SK-N-MC (cell line): ENCODE measurements around the gene SRSF12.

ENCODE experiments used
- DNase-seq: peaks from one replicate; pipeline ENCODE4 v3.0.0-alpha.2; 2011; ENCODE audit warnings: low read depth, low spot score
- H3K27ac ChIP-seq: fragments of 200-600 bp; sonication (generic); 2 replicates; pipeline ENCODE4 v1.5.1; 2016; ENCODE audit warnings: mixed run types
- H3K36me3 ChIP-seq: fragments of 200-600 bp; sonication (generic); 2 replicates; pipeline ENCODE4 v1.6.1; 2017; ENCODE audit warnings: antibody characterized with exemption, low read length, mixed read lengths; ENCODE audit not compliant: insufficient read depth
- H3K4me3 ChIP-seq: fragments of 200-600 bp; sonication (generic); 2 replicates; pipeline ENCODE4 v1.5.1; 2016
- H3K9ac ChIP-seq: fragments of 200-600 bp; sonication (generic); 2 replicates; pipeline ENCODE4 v1.8.0; 2017; ENCODE audit warnings: mixed run types, mixed read lengths; ENCODE audit not compliant: insufficient read length
- H3K9me3 ChIP-seq: fragments of 200-600 bp; sonication (generic); 2 replicates; pipeline ENCODE4 v1.6.1; 2017; ENCODE audit warnings: low read depth, mild to moderate bottlenecking, antibody characterized with exemption, low read length, moderate library complexity, mixed read lengths
- EZH2 ChIP-seq: fragments of 200-600 bp; sonication (generic); IDR thresholded peaks from one replicate; pipeline ENCODE4 v1.6.1; 2017; ENCODE audit warnings: antibody characterized with exemption
- FOXP2 ChIP-seq: optimal IDR thresholded peaks from 2 replicates; pipeline ENCODE3; 2011; ENCODE audit warnings: mild to moderate bottlenecking, moderate library complexity; ENCODE audit not compliant: insufficient read depth; ENCODE audit errors: extremely low read length, control extremely low read depth
- POLR2AphosphoS5 ChIP-seq: IDR thresholded peaks from 2 replicates; pipeline ENCODE4 v1.6.1; 2012; ENCODE audit warnings: mild to moderate bottlenecking, low read depth, low read length, borderline replicate concordance

SRSF12 gene

GRCh38 chr6:89116702-89117101 is 1.2 kb downstream of the SRSF12 start:
- H3K4me3 ChIP-seq, result peak overlapping the region; percentile 76
- no peak for DNase-seq
- no peak overlapping the region for H3K27ac ChIP-seq

DNA sequence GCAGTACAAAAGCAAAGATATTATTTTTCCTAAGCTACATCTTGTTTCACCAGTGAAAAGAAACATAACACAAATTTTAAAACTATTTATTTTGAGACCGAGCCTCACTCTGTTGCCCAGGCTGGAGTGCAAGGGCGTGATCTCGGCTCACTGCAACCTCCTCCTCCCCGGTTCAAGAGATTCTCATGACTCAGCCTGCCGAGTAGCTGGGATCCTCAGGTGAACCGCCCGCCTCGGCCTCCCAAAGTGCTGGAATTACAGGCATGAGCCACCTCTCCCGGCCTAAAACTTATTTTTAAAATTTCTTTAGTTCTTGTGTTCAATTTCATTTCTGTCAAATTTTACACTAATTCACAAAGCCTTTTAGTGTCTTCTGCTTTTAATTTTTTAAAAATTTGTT is 5.9 kb downstream of the SRSF12 start:
- H3K4me3 ChIP-seq, result no peak overlapping the region
- TF ChIP-seq FOXP2, result no peak
- TF ChIP-seq POLR2AphosphoS5, result no peak
- TF ChIP-seq EZH2, result no peak
- DNase-seq, result no peak
- H3K9ac ChIP-seq, result no peak overlapping the region
- H3K9me3 ChIP-seq, result no peaks in the 10 kb centered on the region
- no peaks in the 10 kb centered on the region for H3K36me3 ChIP-seq
- no peak overlapping the region for H3K27ac ChIP-seq

More at GRCh38 chr6:89116702-89117101, 1.2 kb downstream of the SRSF12 start:
- no peaks in the 10 kb centered on the region for H3K36me3 ChIP-seq
- peak overlapping the region; percentile 69 for H3K9ac ChIP-seq
- no peaks in the 10 kb centered on the region for H3K9me3 ChIP-seq
- TF ChIP-seq POLR2AphosphoS5, result no peak
- no peak for TF ChIP-seq EZH2
- no peak for TF ChIP-seq FOXP2

DNA sequence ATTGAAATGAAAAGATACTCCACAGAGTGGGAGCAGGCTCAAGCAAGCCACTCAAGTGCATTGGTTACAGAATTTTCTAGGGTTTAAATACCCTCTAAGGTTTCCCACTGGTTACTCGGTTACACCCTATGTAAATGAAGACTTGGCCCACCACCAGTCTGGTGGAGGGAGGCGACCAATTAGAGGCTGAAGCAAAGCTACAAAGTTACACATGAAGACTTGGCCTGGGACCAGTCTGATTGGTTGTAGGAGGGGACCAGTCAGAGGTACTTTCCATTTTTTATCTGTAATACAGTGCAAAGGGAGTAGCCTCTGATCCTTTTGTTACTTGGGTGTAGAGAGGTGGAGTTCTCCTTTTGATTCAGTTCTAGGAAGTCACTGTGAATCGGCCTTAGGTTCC is 7.6 kb downstream of the SRSF12 start:
- Histone ChIP-seq H3K9me3 (no peaks in the 10 kb centered on the region), H3K9ac (no peak overlapping the region), H3K27ac (no peak overlapping the region), H3K36me3 (peaks cover 4% of the 10 kb centered on the region), H3K4me3 (no peak overlapping the region)
- TF ChIP-seq FOXP2 (no peak), POLR2AphosphoS5 (no peak), EZH2 (no peak)
- no peak for DNase-seq

DNA sequence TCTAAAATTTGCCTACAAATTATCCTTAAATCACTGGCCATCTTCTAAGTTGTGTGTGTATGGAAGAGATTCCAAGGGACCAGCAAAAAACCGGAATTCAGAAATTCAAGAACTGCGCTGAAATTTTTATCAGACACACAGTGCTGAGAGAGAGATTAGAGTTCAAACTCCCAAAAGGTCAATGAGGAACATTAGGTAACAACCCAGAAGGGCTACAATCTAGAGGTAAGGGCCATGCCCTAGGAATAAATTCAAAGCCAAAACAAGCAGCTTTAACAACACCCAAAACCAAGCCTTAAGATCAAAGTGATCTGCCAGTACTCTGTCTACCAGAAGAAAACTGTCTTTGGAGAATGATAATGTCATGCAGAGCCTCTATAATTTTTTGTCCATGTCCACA is 17.8 kb downstream of the SRSF12 start:
- no peaks in the 10 kb centered on the region for H3K9me3 ChIP-seq
- no peak overlapping the region for H3K9ac ChIP-seq
- no peak for DNase-seq
- H3K36me3 ChIP-seq, result peaks cover 26% of the 10 kb centered on the region
- no peak overlapping the region for H3K27ac ChIP-seq
- TF ChIP-seq EZH2 (no peak), FOXP2 (no peak), POLR2AphosphoS5 (no peak)
- H3K4me3 ChIP-seq, result no peak overlapping the region

- Histone ChIP-seq H3K9ac (no peak overlapping the region), H3K36me3 (peaks cover 16% of the 10 kb centered on the region), H3K27ac (peak overlapping the region; percentile 39; the same call in 1 of the 2 replicates), H3K9me3 (no peaks in the 10 kb centered on the region), H3K4me3 (no peak overlapping the region)
- TF ChIP-seq FOXP2 (no peak), EZH2 (no peak), POLR2AphosphoS5 (no peak)
- no peak for DNase-seq
Observed at GRCh38 chr6:89098461-89098860, 19.4 kb downstream of the SRSF12 start.

GRCh38 chr6:89087881-89088280 is 30.0 kb downstream of the SRSF12 start:
- no peak overlapping the region for H3K4me3 ChIP-seq
- H3K9ac ChIP-seq, result no peak overlapping the region
- peaks cover 29% of the 10 kb centered on the region for H3K36me3 ChIP-seq
- TF ChIP-seq FOXP2, result no peak
- no peak for TF ChIP-seq EZH2
- TF ChIP-seq POLR2AphosphoS5, result no peak
- H3K9me3 ChIP-seq, result no peaks in the 10 kb centered on the region
- no peak overlapping the region for H3K27ac ChIP-seq
- DNase-seq, result no peak

- TF ChIP-seq FOXP2, result no peak
- TF ChIP-seq EZH2, result no peak
- no peak for TF ChIP-seq POLR2AphosphoS5
- H3K4me3 ChIP-seq, result no peak overlapping the region
- H3K9me3 ChIP-seq, result no peaks in the 10 kb centered on the region
- H3K36me3 ChIP-seq, result peaks cover 29% of the 10 kb centered on the region
- H3K27ac ChIP-seq, result no peak overlapping the region
- no peak for DNase-seq
- no peak overlapping the region for H3K9ac ChIP-seq
Observed at GRCh38 chr6:89085409-89086205, 32.3 kb downstream of the SRSF12 start.

GRCh38 chr6:89084954-89085353 is 32.9 kb downstream of the SRSF12 start:
- no peak overlapping the region for H3K4me3 ChIP-seq
- peaks cover 29% of the 10 kb centered on the region for H3K36me3 ChIP-seq
- H3K9ac ChIP-seq, result no peak overlapping the region
- DNase-seq, result no peak
- no peaks in the 10 kb centered on the region for H3K9me3 ChIP-seq
- no peak overlapping the region for H3K27ac ChIP-seq
- TF ChIP-seq FOXP2 (no peak), EZH2 (no peak), POLR2AphosphoS5 (no peak)

GRCh38 chr6:89084542-89084941 is 33.3 kb downstream of the SRSF12 start:
- peaks cover 29% of the 10 kb centered on the region for H3K36me3 ChIP-seq
- no peaks in the 10 kb centered on the region for H3K9me3 ChIP-seq
- DNase-seq, result no peak
- TF ChIP-seq FOXP2, result no peak
- H3K4me3 ChIP-seq, result no peak overlapping the region
- no peak overlapping the region for H3K27ac ChIP-seq
- no peak overlapping the region for H3K9ac ChIP-seq
